ENCODE results near the gene TBATA. TPM values are rescaled to one million over a fixed set of nuclear protein-coding genes. Genes with fewer than 3 reads are reported as not detected.
"Not testable (repeated sequence)": the region's sequence is repeated elsewhere in the genome, so short reads cannot be mapped to it uniquely, and the experiment has no call there.

TBATA gene
- total RNA-seq, 1 donor from 2014 or later: not detected

DNA sequence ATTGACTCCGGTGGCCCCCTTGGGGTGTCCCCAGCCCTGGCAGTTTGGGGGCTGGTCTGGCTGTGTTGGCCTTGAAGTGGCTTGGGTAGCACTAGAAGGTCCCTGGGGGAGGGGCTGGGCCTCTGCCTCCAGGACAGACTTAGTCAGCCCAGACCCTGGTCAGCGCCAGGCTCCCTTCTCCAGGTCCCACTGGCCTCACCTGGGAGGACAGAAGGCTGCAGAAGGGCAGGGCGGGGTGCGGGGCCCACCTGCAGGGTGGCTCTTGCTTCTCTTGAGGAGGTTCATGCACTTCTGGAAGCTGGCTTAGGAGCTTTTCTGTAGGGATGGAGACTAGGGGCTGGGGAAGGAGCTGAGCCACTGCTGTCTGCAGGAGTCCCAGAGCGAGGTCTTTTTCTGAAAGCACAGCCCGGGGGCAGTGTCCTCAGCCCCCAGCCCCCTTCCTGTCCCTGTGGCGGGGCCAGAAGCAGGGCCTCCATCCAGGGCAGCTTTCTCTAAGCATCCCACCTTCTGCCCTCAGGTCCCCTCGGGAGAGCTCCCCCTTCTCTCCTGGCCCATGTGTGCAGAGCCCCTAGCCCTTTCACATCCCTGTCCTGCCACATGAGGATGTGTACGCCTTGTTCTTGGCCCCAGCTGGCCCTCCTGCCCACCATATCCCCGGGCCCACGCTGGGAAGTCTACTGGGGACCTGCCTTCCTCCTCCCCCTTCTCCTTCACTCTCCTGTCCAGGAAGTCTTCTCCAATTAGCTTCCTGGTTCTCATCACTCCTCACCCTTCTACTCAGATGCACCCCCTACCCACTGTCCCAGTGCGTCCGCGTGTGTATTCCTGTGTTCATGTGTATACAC, 11.0 kb downstream of the TBATA start:
- Mint-ChIP-seq H3K27me3 (peaks cover 5% of the 10 kb centered on the region), H3K27ac (no peak overlapping the region), H3K36me3 (no peaks in the 10 kb centered on the region), H3K4me1 (ENCODE audit: unreplicated experiment) (peaks cover 11% of the 10 kb centered on the region), H3K9me3 (no peaks in the 10 kb centered on the region), H3K4me3 (no peak overlapping the region)
- no peak for TF ChIP-seq CTCF (conservative IDR thresholded peaks at IDR 0.05)
- no peak for DNase-seq (ENCODE audit: extremely low spot score, unreplicated experiment)

- Mint-ChIP-seq H3K4me3 (no peak overlapping the region), H3K9me3 (no peaks in the 10 kb centered on the region)
Measured at GRCh38 chr10:70773461-70773860, 11.7 kb downstream of the TBATA start.

DNA sequence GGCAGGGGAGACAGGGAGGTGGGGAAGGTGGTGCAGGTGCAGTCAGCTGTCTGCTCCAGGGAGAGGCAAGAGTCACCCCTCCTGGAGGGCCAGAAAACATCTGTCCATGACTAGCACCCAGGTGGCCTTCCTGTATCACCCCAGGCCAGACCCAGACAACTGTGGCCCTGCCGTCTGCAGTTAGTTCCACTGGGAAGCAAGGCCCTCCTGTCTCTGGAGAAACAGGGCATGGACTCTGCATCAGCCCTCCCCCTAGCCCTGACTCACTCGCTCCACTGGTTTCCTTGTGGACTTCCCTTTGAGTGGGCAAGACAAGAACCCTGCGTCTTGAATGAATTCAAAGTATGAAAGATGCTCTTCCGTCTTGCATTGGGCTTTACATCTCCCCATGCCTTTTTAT, 12.6 kb downstream of the TBATA start:
- H3K36me3 Mint-ChIP-seq: no peaks in the 10 kb centered on the region
- DNase-seq (ENCODE audit: extremely low spot score, unreplicated experiment): no peak
- peaks cover 5% of the 10 kb centered on the region for H3K27me3 Mint-ChIP-seq
- H3K27ac Mint-ChIP-seq: no peak overlapping the region
- no peak for TF ChIP-seq CTCF (conservative IDR thresholded peaks at IDR 0.05)
- H3K4me1 Mint-ChIP-seq (ENCODE audit: unreplicated experiment): no peaks in the 10 kb centered on the region
- no peak overlapping the region for H3K4me3 Mint-ChIP-seq
- H3K9me3 Mint-ChIP-seq: no peaks in the 10 kb centered on the region

More at GRCh38 chr10:70773461-70773860, 11.7 kb downstream of the TBATA start:
- Mint-ChIP-seq H3K36me3 (no peaks in the 10 kb centered on the region), H3K4me1 (ENCODE audit: unreplicated experiment) (peaks cover 5% of the 10 kb centered on the region), H3K27ac (no peak overlapping the region), H3K27me3 (peaks cover 5% of the 10 kb centered on the region)
- DNase-seq (ENCODE audit: extremely low spot score, unreplicated experiment): no peak
- no peak for TF ChIP-seq CTCF (conservative IDR thresholded peaks at IDR 0.05)

DNA sequence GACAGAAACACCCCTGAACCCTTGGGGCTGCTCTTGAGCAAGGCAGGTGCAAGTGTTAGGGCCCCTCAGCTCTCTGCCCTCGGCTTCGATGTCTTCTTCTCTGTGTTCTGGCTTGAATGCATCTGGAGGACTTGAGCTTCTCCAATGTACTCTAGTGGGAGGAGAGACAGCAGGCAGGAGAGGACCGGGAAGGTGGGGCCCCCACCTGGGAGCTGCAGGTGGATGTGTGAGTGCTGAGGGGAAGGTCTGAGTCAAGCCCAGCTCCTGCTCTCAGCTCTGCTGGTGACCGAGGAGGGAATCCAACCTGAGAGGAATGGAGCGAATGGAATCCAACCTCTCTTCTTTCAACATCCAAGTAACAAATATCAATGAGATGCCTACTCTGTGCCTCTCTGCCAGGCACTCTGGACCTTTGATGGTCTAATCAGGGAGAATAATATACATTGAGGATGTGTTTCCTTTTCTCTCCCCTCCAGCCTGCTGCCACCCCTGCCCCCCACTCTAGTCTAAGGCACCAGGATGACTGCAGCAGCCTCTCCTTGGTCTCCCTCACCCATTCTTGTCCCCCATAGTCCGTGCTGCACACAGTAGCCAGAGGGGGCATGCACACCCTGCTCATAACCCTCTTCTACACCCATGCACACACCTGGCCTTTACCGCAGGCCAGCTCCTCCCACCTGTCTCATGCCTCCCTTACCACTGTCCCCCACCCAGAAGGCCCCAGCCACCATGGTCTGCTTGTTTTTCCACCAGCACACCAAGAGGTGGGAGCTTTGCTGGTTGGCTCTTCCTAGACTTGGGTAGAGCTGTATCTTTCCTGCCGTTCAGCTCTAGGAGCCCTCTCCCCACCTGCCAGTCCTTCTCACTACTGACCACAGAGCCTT, 13.6 kb downstream of the TBATA start:
- no peaks in the 10 kb centered on the region for H3K9me3 Mint-ChIP-seq
- H3K4me1 Mint-ChIP-seq (ENCODE audit: unreplicated experiment): no peaks in the 10 kb centered on the region
- H3K27me3 Mint-ChIP-seq: peaks cover 7% of the 10 kb centered on the region
- no peak for TF ChIP-seq CTCF (conservative IDR thresholded peaks at IDR 0.05)
- no peak overlapping the region for H3K27ac Mint-ChIP-seq
- DNase-seq (ENCODE audit: extremely low spot score, unreplicated experiment): no peak
- H3K4me3 Mint-ChIP-seq: no peak overlapping the region
- no peaks in the 10 kb centered on the region for H3K36me3 Mint-ChIP-seq

DNA sequence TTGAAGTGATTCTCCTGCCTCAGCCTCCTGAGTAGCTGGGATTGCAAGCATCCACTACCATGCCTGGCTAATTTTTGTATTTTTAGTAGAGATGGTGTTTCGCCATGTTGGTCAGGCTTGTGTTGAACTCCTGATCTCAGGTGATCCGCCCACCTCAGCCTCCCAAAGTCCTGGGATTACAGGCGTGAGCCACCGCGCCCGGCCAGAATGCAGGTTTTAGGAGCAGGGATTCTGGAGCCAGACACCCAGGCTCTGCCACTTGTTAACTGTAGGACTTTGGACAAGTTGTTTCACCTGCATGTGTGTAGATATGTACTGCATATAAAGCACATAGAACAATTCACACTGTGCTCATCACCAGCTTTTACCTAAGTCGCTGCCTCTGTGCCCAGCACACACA, 14.7 kb downstream of the TBATA start:
- H3K9me3 Mint-ChIP-seq; H3K36me3 Mint-ChIP-seq; H3K27ac Mint-ChIP-seq; H3K4me1 Mint-ChIP-seq (ENCODE audit: unreplicated experiment); H3K4me3 Mint-ChIP-seq; H3K27me3 Mint-ChIP-seq; DNase-seq (ENCODE audit: extremely low spot score, unreplicated experiment): not testable (repeated sequence)

DNA sequence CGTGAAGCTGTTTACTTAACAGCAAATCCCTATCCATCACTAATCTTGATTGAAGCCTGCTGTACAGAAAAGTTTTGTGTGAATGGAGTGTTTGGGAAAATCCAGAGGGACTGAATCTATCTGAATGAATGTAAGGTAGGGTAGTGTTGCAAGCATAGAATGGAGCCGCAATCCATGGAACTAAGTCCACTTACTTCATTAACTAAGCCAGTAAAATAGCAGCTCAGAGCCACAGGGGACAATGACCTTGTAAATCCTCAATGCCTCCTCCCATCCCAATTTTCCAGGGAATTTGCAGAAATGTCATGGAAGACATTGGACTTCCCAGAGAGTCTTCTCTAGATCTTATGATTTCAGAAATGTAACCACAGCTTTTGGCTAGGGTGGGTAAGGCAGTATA, 15.2 kb downstream of the TBATA start:
- no peak for TF ChIP-seq CTCF (conservative IDR thresholded peaks at IDR 0.05)
- H3K9me3 Mint-ChIP-seq: peaks cover 6% of the 10 kb centered on the region
- H3K4me3 Mint-ChIP-seq: no peak overlapping the region
- H3K27me3 Mint-ChIP-seq: peaks cover 7% of the 10 kb centered on the region
- H3K27ac Mint-ChIP-seq: no peak overlapping the region
- H3K4me1 Mint-ChIP-seq (ENCODE audit: unreplicated experiment): no peaks in the 10 kb centered on the region
- no peak for DNase-seq (ENCODE audit: extremely low spot score, unreplicated experiment)
- no peaks in the 10 kb centered on the region for H3K36me3 Mint-ChIP-seq

Measured in type B pancreatic cell (in vitro differentiated cells).